K562 (cell line): Measurements from ENCODE around the gene ZW10. TPM values are rescaled to one million over a fixed set of nuclear protein-coding genes. Genes with fewer than 3 reads are reported as not detected.

Source experiments
- ATAC-seq: fragments of 200-7000 bp; cut with Tn5 transposase; 3 replicates; pipeline ENCODE4 v1.9.1; 2020; ENCODE audit warnings: moderate library complexity
- BruUV-seq: library from RNA; stranded (reverse); fragments of 400-500 nt; replicated peaks from 2 replicates; lab custom pipeline; 2021; lab: Mats Ljungman, UMichigan
- CTCF ChIA-PET: fragments of 300-600 bp; formaldehyde crosslinking; extraction: SDS; loops from one replicate; lab custom pipeline; 2021; ENCODE audit warnings: low intra/inter-chr PET ratio; lab: Yijun Ruan, JAX
- POLR2A ChIA-PET: fragments of 300-600, 350-650 bp; sonication (Branson Sonifier 250); formaldehyde crosslinking; extraction: SDS; loops from one replicate; lab custom pipeline; 2021; ENCODE audit warnings: antibody characterized with exemption, inconsistent platforms; lab: Yijun Ruan, JAX
- DNase-seq, 4 experiments: peaks; one replicate each; pipeline versions ENCODE4 v3.0.0 to v3.0.0-alpha.2; 2011 to 2018; ENCODE audit warnings: low spot score in 3 of 4, mixed read lengths in 3 of 4; ENCODE audit errors: extremely low read depth in 1 of 4
- FAIRE-seq: peaks from 2 replicates; lab custom pipeline; 2011; peaks lifted over from hg19 to GRCh38; lab: Jason Lieb, UNC
- H2AFZ ChIP-seq: 2 replicates; pipeline ENCODE4 v1.6.0; 2011; ENCODE audit warnings: low read depth, low read length, control low read depth, inconsistent platforms
- H3K27ac ChIP-seq: fragments of 200-600 bp; 3 replicates; pipeline ENCODE4 v1.8.0; 2011; ENCODE audit warnings: low read depth, mild to moderate bottlenecking, control low read depth, inconsistent platforms, low read length, moderate library complexity, mixed read lengths; ENCODE audit errors: extremely low read depth
- H3K27me3 ChIP-seq, 2 experiments: fragments of 300-600 bp in 1 of 2; 2 replicates in 1 of 2; 3 replicates in 1 of 2; pipeline versions ENCODE4 v1.6.0 to v1.8.0; 2011; ENCODE audit warnings: inconsistent platforms in 2 of 2, low read length in 2 of 2, mild to moderate bottlenecking in 1 of 2, mixed read lengths in 1 of 2, moderate library complexity in 1 of 2; ENCODE audit not compliant: control insufficient read depth in 2 of 2, insufficient read depth in 2 of 2
- H3K36me3 ChIP-seq: fragments of 300-600 bp; 3 replicates; pipeline ENCODE4 v1.8.0; 2011; ENCODE audit warnings: mild to moderate bottlenecking, low read length, inconsistent platforms; ENCODE audit not compliant: control insufficient read depth, insufficient read depth
- H3K4me1 ChIP-seq, 2 experiments: fragments of 200-600 bp in 1 of 2; replicated peaks in 1 of 2; 2 replicates in 1 of 2; 3 replicates in 1 of 2; pipeline versions ENCODE4 v1.5.1 to v1.8.0; 2011; ENCODE audit warnings: inconsistent platforms in 2 of 2, low read length in 2 of 2, mild to moderate bottlenecking in 1 of 2, mixed read lengths in 1 of 2, moderate library complexity in 1 of 2; ENCODE audit not compliant: control insufficient read depth in 2 of 2, insufficient read depth in 2 of 2
- H3K4me2 ChIP-seq: 2 replicates; pipeline ENCODE4 v1.6.1; 2011; ENCODE audit warnings: low read length, control low read depth, inconsistent platforms, mixed read lengths; ENCODE audit not compliant: insufficient read depth
- H3K4me3 ChIP-seq: fragments of 200-600 bp; sonication (generic), shearing (Covaris generic); 2 replicates; pipeline ENCODE4 v1.5.1; 2016; ENCODE audit warnings: control low read depth, inconsistent platforms
- H3K79me2 ChIP-seq: fragments of 200-600 bp; 3 replicates; pipeline ENCODE4 v1.8.0; 2011; ENCODE audit warnings: low read length, inconsistent platforms; ENCODE audit not compliant: control insufficient read depth, insufficient read depth
- H3K9ac ChIP-seq, 2 experiments: 2 replicates each; pipeline versions ENCODE4 v1.6.0 to v1.6.1; 2011; ENCODE audit warnings: low read depth in 2 of 2, low read length in 2 of 2, control low read depth in 1 of 2, inconsistent platforms in 1 of 2, mild to moderate bottlenecking in 1 of 2, mixed read lengths in 1 of 2; ENCODE audit not compliant: insufficient read depth in 1 of 2
- H3K9me1 ChIP-seq: one replicate; pipeline ENCODE4 v1.6.0; 2011; ENCODE audit warnings: inconsistent platforms, mild to moderate bottlenecking, low read length, moderate library complexity; ENCODE audit not compliant: control insufficient read depth, insufficient read depth
- H3K9me3 ChIP-seq: replicated peaks from 2 replicates; pipeline ENCODE4 v1.5.1; 2011; ENCODE audit warnings: low read depth, low read length, inconsistent platforms; ENCODE audit not compliant: control insufficient read depth, insufficient read depth
- H4K20me1 ChIP-seq: replicated peaks from 2 replicates; pipeline ENCODE4 v1.6.1; 2011; ENCODE audit warnings: low read length, inconsistent platforms, mixed read lengths; ENCODE audit not compliant: control insufficient read depth, insufficient read depth
- BRD9 ChIP-seq: fragments of 450-650 bp; IDR thresholded peaks from 2 replicates; pipeline ENCODE4 v1.6.1; 2018; ENCODE audit warnings: low read depth; ENCODE audit not compliant: partially characterized antibody
- CBX1 ChIP-seq: sonication (generic); IDR thresholded peaks from 2 replicates; pipeline ENCODE4 v1.6.1; 2016; ENCODE audit warnings: antibody characterized with exemption, low read depth, mild to moderate bottlenecking
- CEBPG ChIP-seq, 3 experiments: fragments of 200-800 bp in 1 of 3; sonication (Bioruptor generic) in 1 of 3; sonication (generic) in 1 of 3; formaldehyde crosslinking in 1 of 3; IDR thresholded peaks in 2 of 3; conservative IDR thresholded peaks in 1 of 3; 2 replicates each; pipeline versions ENCODE4 v1.6.1 to v1.8.0; 2016 to 2022; ENCODE audit warnings: missing compliant biosample characterization in 2 of 3, missing genetic modification characterization in 2 of 3, mild to moderate bottlenecking in 1 of 3, missing genetic modification reagents in 1 of 3
- ELF2 ChIP-seq: fragments of 250-450 bp; sonication (Bioruptor Pico); IDR thresholded peaks from 2 replicates; pipeline ENCODE4 v1.5.0; 2021; ENCODE audit warnings: mild to moderate bottlenecking
- HIVEP1 ChIP-seq: fragments of 250-450 bp; sonication (Bioruptor Pico); IDR thresholded peaks from 2 replicates; pipeline ENCODE4 v1.4.0; 2020; ENCODE audit warnings: mild to moderate bottlenecking
- HOMEZ ChIP-seq: fragments of 250-450 bp; sonication (Bioruptor Pico); IDR thresholded peaks from 2 replicates; pipeline ENCODE4 v1.4.0; 2020; ENCODE audit warnings: mild to moderate bottlenecking, moderate library complexity
- KDM4B ChIP-seq, 2 experiments: fragments of 450-650 bp in 1 of 2; sonication (generic) in 1 of 2; IDR thresholded peaks; 2 replicates each; pipeline ENCODE4 v1.6.1; 2016 to 2017; ENCODE audit warnings: borderline replicate concordance in 2 of 2, antibody characterized with exemption in 1 of 2, low read depth in 1 of 2, mild to moderate bottlenecking in 1 of 2
- PHF21A ChIP-seq: fragments of 450-650 bp; IDR thresholded peaks from 2 replicates; pipeline ENCODE4 v1.6.1; 2017; ENCODE audit warnings: low read depth, borderline replicate concordance
- PTTG1 ChIP-seq: fragments of 450-650 bp; IDR thresholded peaks from 2 replicates; pipeline ENCODE4 v1.6.1; 2016; ENCODE audit warnings: low read depth, mild to moderate bottlenecking, missing genetic modification characterization, missing compliant biosample characterization
- RHOXF2B ChIP-seq: fragments of 250-450 bp; sonication (Bioruptor Pico); conservative IDR thresholded peaks from 2 replicates; pipeline ENCODE4 v1.5.1; 2021
- TFE3 ChIP-seq: fragments of 450-650 bp; formaldehyde crosslinking; IDR thresholded peaks from 2 replicates; pipeline ENCODE4 v1.4.0; 2020; ENCODE audit warnings: mild to moderate bottlenecking, mixed read lengths
- ZBTB1 ChIP-seq: sonication (generic); formaldehyde crosslinking; IDR thresholded peaks from 2 replicates; pipeline ENCODE4 v1.8.1; 2023; ENCODE audit warnings: missing genetic modification reagents, low read depth, mild to moderate bottlenecking, borderline replicate concordance
- ZBTB34 ChIP-seq: fragments of 250-450 bp; sonication (Bioruptor Pico); IDR thresholded peaks from 2 replicates; pipeline ENCODE4 v1.8.0; 2021; ENCODE audit warnings: mild to moderate bottlenecking, moderate library complexity
- ZC3H8 ChIP-seq: fragments of 450-650 bp; IDR thresholded peaks from 2 replicates; pipeline ENCODE4 v1.6.1; 2017
- ZNF644 ChIP-seq: fragments of 200-800 bp; sonication (Bioruptor generic); IDR thresholded peaks from 2 replicates; pipeline ENCODE4 v1.6.1; 2016; ENCODE audit warnings: low read depth, missing genetic modification characterization, missing compliant biosample characterization
- WGBS: fragments of 100-300 bp; shearing (Covaris generic); methylation state at CpG from one replicate; pipeline ENCODE4 v1.1.6; 2016; ENCODE audit warnings: low coverage, mixed read lengths; ENCODE audit not compliant: insufficient coverage; ENCODE audit errors: missing lambda C conversion rate; 5-methylcytosine and 5-hydroxymethylcytosine counted together
- in situ Hi-C: fragments of 300-500 bp; cut with MboI; formaldehyde crosslinking; loops from 4 replicates; pipeline ENCODE4 v1.15.0; 2018; ENCODE audit warnings: inconsistent platforms, mixed read lengths
- intact Hi-C: fragments of 100-400 bp; cut with micrococcal nuclease; formaldehyde crosslinking; loops from 2 replicates; pipeline ENCODE4 v1.14.2; 2022
- polyA plus RNA-seq, 8 experiments: library from polyadenylated mRNA; depleted of rRNA in 4 of 8; stranded (reverse) in 5 of 8; unstranded in 3 of 8; fragments of >200 nt; fragmentation: Nextera tagmentation in 2 of 8; fragmentation: Illumina TruSeq in 1 of 8; extraction: Ambion mirVana in 2 of 8; extraction: Trizol in 1 of 8; gene quantifications; 2 replicates each; pipeline versions ENCODE4 v1.2.1 to v1.2.3, GENCODE V29; 2011 to 2014; ENCODE audit warnings: inconsistent platforms in 1 of 8, missing spikeins in 1 of 8
- total RNA-seq, 7 experiments: library from RNA; depleted of rRNA in 6 of 7; stranded (reverse); fragments of >200 nt in 6 of 7; fragmentation: Illumina TruSeq in 2 of 7; extraction: Trizol in 2 of 7; gene quantifications; 2 replicates each; pipeline versions ENCODE4 v1.2.1 to v1.2.3, GENCODE V29; 2011 to 2021; ENCODE audit warnings: low replicate concordance in 1 of 7

Gene ZW10
- total and polyA plus RNA-seq, 9 of the 15 experiments (the other 6 are each of a cell fraction or from before 2014, with no cell fraction given) = 9.4 to 37.7 (median 25.0) TPM

GRCh38 chr11:113752932-113753331 lies 20.6 kb downstream of the ZW10 start (continued):
- TF ChIP-seq HOMEZ (CRISPR knock-in tag) (no peak), CBX1 (no peak), ZC3H8 (no peak), ZBTB34 (CRISPR knock-in tag) (no peak), CEBPG (CRISPR knock-in tag; IDR thresholded peaks at IDR 0.05) (no peak), CEBPG (tag; conservative IDR thresholded peaks at IDR 0.05 in 1 of 2, IDR thresholded peaks at IDR 0.05 in 1 of 2) (peak in 1 of 2 experiments; percentile 57; a peak in 2 of 4 replicates), KDM4B (IDR thresholded peaks at IDR 0.05; ENCODE audit: borderline replicate concordance in 2 of 2, low read depth in 1 of 2) (no peak)

- Histone ChIP-seq H3K9me1 (no peaks in the 10 kb centered on the region), H2AFZ (no peak overlapping the region), H3K36me3 (peaks cover 74% of the 10 kb centered on the region), H3K9me3 (no peaks in the 10 kb centered on the region), H3K4me2 (no peak overlapping the region), H3K9ac (no peak overlapping the region), H3K27me3 (no peaks in the 10 kb centered on the region), H4K20me1 (no peaks in the 10 kb centered on the region), H3K4me3 (no peak overlapping the region), H3K4me1 (no peaks in the 10 kb centered on the region), H3K79me2 (no peaks in the 10 kb centered on the region), H3K27ac (no peak overlapping the region)
- intact Hi-C loops (no loop called here), in situ Hi-C loops (no loop called here)
- WGBS = 79% methylated on average over 1 of the region's 1 CpG
- ATAC-seq (no peak), DNase-seq (no peak), FAIRE-seq (no peak)
- no TSS peak for BruUV-seq
- CTCF ChIA-PET = no interaction called here
- POLR2A ChIA-PET = no interaction called here
- TF ChIP-seq ZBTB1 (no peak), RHOXF2B (CRISPR knock-in tag) (no peak), ELF2 (CRISPR knock-in tag) (no peak), BRD9 (no peak), TFE3 (no peak), ZNF644 (no peak), PTTG1 (tag) (no peak), PHF21A (no peak), HIVEP1 (CRISPR knock-in tag) (no peak)
These were observed 37.2 kb downstream of the ZW10 start for GRCh38 chr11:113736323-113736722.
